ENCODE results near the gene KRT16.

GRCh38 chr17:41565338-41565737 lies 47.2 kb downstream of the KRT16 start:
- TF ChIP-seq CTCF (conservative IDR thresholded peaks at IDR 0.05) (no peak), ZFX (IDR thresholded peaks at IDR 0.05) (no peak)
